Memory B cell (primary cell): Measurements from ENCODE around the gene CATSPERB.
A peak's percentile ranks its signal among the peaks of the same experiment; 100 is the strongest.

Source experiments
- ATAC-seq: fragments of 150-1000 bp; cut with Tn5 transposase; 2 replicates; pipeline ENCODE4 v1.10.0; 2021; ENCODE audit warnings: low read depth, mild to moderate bottlenecking, moderate library complexity
- DNase-seq, 2 donors: peaks; one replicate each; pipeline ENCODE4 v3.0.0; 2022; ENCODE audit warnings: low spot score in 2 of 2
- H3K27ac Mint-ChIP-seq: one replicate; pipeline ENCODE4 v1.8.0; 2022; ENCODE audit warnings: mild to moderate bottlenecking, moderate library complexity, mixed read lengths
- H3K27me3 Mint-ChIP-seq: one replicate; pipeline ENCODE4 v1.8.0; 2022; ENCODE audit warnings: mixed read lengths
- H3K36me3 Mint-ChIP-seq: one replicate; pipeline ENCODE4 v1.8.0; 2022; ENCODE audit warnings: mild to moderate bottlenecking, mixed read lengths
- H3K4me1 Mint-ChIP-seq: one replicate; pipeline ENCODE4 v1.8.0; 2022; ENCODE audit warnings: mixed read lengths
- H3K4me3 Mint-ChIP-seq: one replicate; pipeline ENCODE4 v1.8.0; 2022; ENCODE audit warnings: mild to moderate bottlenecking, moderate library complexity, mixed read lengths
- H3K9me3 Mint-ChIP-seq: one replicate; pipeline ENCODE4 v1.8.0; 2022; ENCODE audit warnings: mixed read lengths

Gene CATSPERB

GRCh38 chr14:91731986-91732385 lies at the start of gene CATSPERB:
CATSPERB (minus strand) TSS chr14:91732086; CDS start chr14:91729479, 2,607 bp downstream.
- H3K4me3 Mint-ChIP-seq: no peak within 1 kb of the TSS
- H3K9me3 Mint-ChIP-seq: no peaks in the 10 kb centered on the region
- no peak for ATAC-seq
- DNase-seq: no peak
- no peaks in the 10 kb centered on the region for H3K36me3 Mint-ChIP-seq
- H3K27me3 Mint-ChIP-seq: peaks cover 10% of the 10 kb centered on the region
- H3K27ac Mint-ChIP-seq: no peak within 1 kb of the TSS
- H3K4me1 Mint-ChIP-seq: peaks cover 2% of the 10 kb centered on the region

DNA sequence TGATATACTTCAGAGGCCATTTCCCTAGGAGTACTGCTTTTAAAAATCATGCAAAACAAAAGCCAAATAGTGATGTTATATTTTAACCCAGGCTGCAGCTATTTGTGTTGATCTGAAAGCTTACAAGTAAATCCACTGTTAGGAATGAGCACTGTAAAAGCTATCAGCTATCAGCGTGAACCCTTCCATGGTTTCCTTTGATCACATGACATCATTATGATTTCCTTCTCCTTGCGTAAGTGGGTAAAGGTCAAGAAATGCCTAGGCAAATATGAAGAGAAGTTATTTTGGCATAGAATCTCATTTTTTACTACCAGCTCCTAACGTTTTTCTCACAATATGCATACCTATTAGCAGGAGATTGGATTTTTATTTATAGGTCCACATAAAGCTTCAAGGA lies 48.6 kb upstream of the CATSPERB start:
- ATAC-seq: no peak
- H3K9me3 Mint-ChIP-seq: no peaks in the 10 kb centered on the region
- DNase-seq: no peak
- no peak overlapping the region for H3K27ac Mint-ChIP-seq
- H3K4me1 Mint-ChIP-seq: peaks cover 3% of the 10 kb centered on the region
- H3K27me3 Mint-ChIP-seq: no peaks in the 10 kb centered on the region
- H3K4me3 Mint-ChIP-seq: no peak overlapping the region
- peaks cover 3% of the 10 kb centered on the region for H3K36me3 Mint-ChIP-seq

GRCh38 chr14:91778217-91778616 lies 46.3 kb upstream of the CATSPERB start:
- H3K36me3 Mint-ChIP-seq: peaks cover 3% of the 10 kb centered on the region
- no peak for DNase-seq
- no peaks in the 10 kb centered on the region for H3K27me3 Mint-ChIP-seq
- no peak overlapping the region for H3K27ac Mint-ChIP-seq
- ATAC-seq: no peak
- H3K4me3 Mint-ChIP-seq: no peak overlapping the region
- H3K4me1 Mint-ChIP-seq: peaks cover 16% of the 10 kb centered on the region
- no peaks in the 10 kb centered on the region for H3K9me3 Mint-ChIP-seq

DNA sequence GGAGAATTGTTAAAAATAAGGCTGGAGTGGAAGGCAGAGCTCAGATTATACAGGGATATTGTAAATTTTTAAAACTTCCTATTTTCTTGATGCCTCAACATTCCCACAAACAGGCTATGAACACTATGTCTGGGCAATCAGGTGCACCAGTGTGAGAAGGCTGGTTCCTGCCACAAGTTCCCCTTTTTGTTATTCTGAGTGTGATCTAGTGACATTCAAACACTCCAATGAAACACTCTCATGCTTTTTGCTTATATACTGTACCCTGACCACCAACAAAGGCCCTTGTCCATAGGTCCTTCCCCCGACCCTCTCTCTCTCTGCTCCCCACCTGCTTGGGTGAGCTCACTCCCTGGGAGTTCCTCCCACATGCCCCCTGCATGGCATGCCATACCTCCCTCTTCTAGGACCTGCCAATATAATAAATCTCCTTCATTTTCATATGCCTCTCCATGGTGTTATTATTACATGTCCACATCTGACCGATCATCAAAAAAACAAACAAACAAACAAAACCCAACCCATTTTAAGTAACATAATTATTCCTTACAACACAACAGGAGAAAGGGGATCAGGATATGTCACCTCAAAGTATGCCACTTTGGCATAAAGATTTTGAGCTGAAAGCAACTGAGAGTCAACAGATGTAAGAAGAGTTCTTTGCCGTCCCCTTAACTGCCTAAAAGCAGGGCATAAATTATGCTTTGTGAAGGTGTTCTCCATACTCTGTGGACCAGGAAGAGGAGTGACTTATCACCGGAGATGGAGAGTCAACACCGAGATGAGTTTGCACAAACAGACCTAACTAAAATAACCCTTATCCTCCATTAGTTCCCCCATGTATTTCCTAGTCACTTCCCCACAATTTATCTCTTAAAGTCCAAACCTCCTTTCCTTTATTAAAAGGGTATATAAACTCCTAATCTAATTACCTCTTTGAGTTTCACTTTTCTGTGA lies 42.5 kb upstream of the CATSPERB start:
- peak overlapping the region; percentile 43 for H3K4me3 Mint-ChIP-seq
- no peaks in the 10 kb centered on the region for H3K9me3 Mint-ChIP-seq
- DNase-seq (peak; percentile 13 to 26), ATAC-seq (peak; percentile 99)
- H3K4me1 Mint-ChIP-seq: peaks cover 16% of the 10 kb centered on the region
- H3K27ac Mint-ChIP-seq: peak overlapping the region; percentile 13
- H3K27me3 Mint-ChIP-seq: no peaks in the 10 kb centered on the region
- no peaks in the 10 kb centered on the region for H3K36me3 Mint-ChIP-seq

DNA sequence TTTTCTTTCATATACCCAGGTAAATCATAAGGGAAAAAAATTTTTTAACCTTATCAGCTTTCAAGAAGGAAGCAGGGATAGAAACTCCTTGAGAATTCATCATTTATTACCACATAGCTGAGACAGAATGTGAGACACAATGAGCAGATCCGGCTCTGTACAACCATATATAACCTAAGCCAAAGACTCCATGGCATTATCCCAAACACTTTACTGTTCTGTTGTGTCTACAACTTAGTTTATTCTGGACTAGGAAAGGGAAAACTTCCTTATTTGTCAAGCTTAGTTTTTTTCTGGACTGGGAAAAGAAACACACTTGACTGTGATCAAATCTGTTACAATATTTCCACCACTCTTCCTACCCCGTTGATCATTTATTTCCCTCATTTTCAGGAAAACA lies 38.3 kb upstream of the CATSPERB start:
- no peak overlapping the region for H3K4me3 Mint-ChIP-seq
- peaks cover 14% of the 10 kb centered on the region for H3K4me1 Mint-ChIP-seq
- DNase-seq (no peak), ATAC-seq (no peak)
- no peak overlapping the region for H3K27ac Mint-ChIP-seq
- H3K36me3 Mint-ChIP-seq: no peaks in the 10 kb centered on the region
- H3K27me3 Mint-ChIP-seq: no peaks in the 10 kb centered on the region
- no peaks in the 10 kb centered on the region for H3K9me3 Mint-ChIP-seq

DNA sequence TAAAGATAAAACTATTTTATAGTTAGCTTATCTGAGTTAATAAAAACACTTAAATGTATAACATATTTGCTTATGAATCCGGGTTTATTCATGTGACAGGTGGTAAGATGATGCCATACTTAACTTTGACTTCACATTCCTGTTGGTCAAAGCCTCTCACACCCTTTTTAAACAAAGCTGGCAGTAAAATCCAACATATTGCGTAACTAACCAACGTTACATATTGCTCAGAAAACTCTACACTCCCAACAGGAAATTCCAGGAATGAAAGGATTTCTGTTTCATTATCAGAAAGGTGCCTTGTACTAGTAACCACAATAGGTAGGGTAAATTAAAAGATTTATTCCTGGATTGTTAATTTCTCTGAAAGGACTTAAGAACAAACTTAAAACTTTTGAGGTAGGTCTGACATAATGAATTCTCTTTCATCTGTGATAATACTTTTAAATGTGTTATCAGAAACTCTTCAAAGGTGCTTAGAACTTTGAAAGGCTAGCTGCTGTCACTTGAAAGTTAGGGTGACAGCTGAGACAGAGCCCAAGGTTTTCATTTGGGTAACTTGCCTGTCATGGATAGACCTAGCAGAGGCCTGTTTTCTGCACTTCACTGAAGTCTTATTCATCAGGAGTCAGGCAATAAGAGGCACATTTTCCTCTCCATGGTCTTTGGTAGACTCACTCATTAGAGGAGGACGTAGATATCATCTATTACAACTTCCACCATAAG lies 23.8 kb upstream of the CATSPERB start:
- Mint-ChIP-seq H3K36me3 (peaks cover 3% of the 10 kb centered on the region), H3K27me3 (peaks cover 17% of the 10 kb centered on the region), H3K9me3 (no peaks in the 10 kb centered on the region), H3K4me3 (no peak overlapping the region), H3K27ac (no peak overlapping the region), H3K4me1 (no peaks in the 10 kb centered on the region)
- DNase-seq (no peak), ATAC-seq (no peak)

GRCh38 chr14:91754819-91755218 lies 22.9 kb upstream of the CATSPERB start:
- ATAC-seq (no peak), DNase-seq (no peak)
- no peaks in the 10 kb centered on the region for H3K9me3 Mint-ChIP-seq
- H3K27ac Mint-ChIP-seq: no peak overlapping the region
- H3K4me1 Mint-ChIP-seq: no peaks in the 10 kb centered on the region
- H3K27me3 Mint-ChIP-seq: peaks cover 21% of the 10 kb centered on the region
- no peak overlapping the region for H3K4me3 Mint-ChIP-seq
- H3K36me3 Mint-ChIP-seq: no peaks in the 10 kb centered on the region

- H3K27me3 Mint-ChIP-seq: peaks cover 23% of the 10 kb centered on the region
- no peak for ATAC-seq
- DNase-seq: no peak
- H3K9me3 Mint-ChIP-seq: no peaks in the 10 kb centered on the region
- no peak overlapping the region for H3K4me3 Mint-ChIP-seq
- H3K36me3 Mint-ChIP-seq: no peaks in the 10 kb centered on the region
- H3K27ac Mint-ChIP-seq: no peak overlapping the region
- no peaks in the 10 kb centered on the region for H3K4me1 Mint-ChIP-seq
These were observed 22.3 kb upstream of the CATSPERB start for GRCh38 chr14:91754185-91754584.

GRCh38 chr14:91753501-91754128 lies 21.7 kb upstream of the CATSPERB start:
- DNase-seq (no peak), ATAC-seq (no peak)
- H3K4me1 Mint-ChIP-seq: no peaks in the 10 kb centered on the region
- H3K27ac Mint-ChIP-seq: no peak overlapping the region
- no peak overlapping the region for H3K4me3 Mint-ChIP-seq
- no peaks in the 10 kb centered on the region for H3K36me3 Mint-ChIP-seq
- H3K9me3 Mint-ChIP-seq: no peaks in the 10 kb centered on the region
- peaks cover 23% of the 10 kb centered on the region for H3K27me3 Mint-ChIP-seq

DNA sequence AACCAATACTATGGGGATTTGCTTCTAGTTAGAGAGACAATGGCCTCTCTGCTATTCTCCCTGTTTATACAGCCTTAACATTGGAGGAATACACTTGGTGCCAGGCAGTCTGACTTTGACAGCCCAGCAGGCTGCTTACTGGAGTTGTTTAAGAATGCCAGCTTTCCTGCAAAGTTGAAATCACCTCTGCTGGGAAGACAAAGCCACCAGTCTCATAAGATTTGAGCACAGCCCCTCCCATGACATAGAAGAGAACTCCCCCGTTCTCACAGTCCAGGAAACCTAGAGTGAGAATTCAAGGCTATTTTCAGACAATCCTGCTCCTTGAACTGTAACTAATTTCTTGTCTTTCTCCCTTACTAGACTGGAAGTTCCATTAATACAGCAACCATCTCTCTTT lies 21.1 kb upstream of the CATSPERB start:
- DNase-seq (no peak), ATAC-seq (no peak)
- Mint-ChIP-seq H3K9me3 (no peaks in the 10 kb centered on the region), H3K27ac (no peak overlapping the region), H3K4me1 (no peaks in the 10 kb centered on the region), H3K27me3 (peaks cover 23% of the 10 kb centered on the region), H3K4me3 (no peak overlapping the region), H3K36me3 (no peaks in the 10 kb centered on the region)

GRCh38 chr14:91751719-91752118 lies 19.8 kb upstream of the CATSPERB start:
- H3K9me3 Mint-ChIP-seq: no peaks in the 10 kb centered on the region
- DNase-seq: no peak
- ATAC-seq: no peak
- H3K4me1 Mint-ChIP-seq: no peaks in the 10 kb centered on the region
- H3K27me3 Mint-ChIP-seq: peaks cover 23% of the 10 kb centered on the region
- no peak overlapping the region for H3K4me3 Mint-ChIP-seq
- H3K36me3 Mint-ChIP-seq: no peaks in the 10 kb centered on the region
- H3K27ac Mint-ChIP-seq: no peak overlapping the region

GRCh38 chr14:91750634-91751198 lies 18.8 kb upstream of the CATSPERB start:
- Mint-ChIP-seq H3K27me3 (peaks cover 23% of the 10 kb centered on the region), H3K36me3 (no peaks in the 10 kb centered on the region), H3K4me3 (no peak overlapping the region), H3K27ac (no peak overlapping the region), H3K4me1 (no peaks in the 10 kb centered on the region), H3K9me3 (no peaks in the 10 kb centered on the region)
- DNase-seq (no peak), ATAC-seq (no peak)

DNA sequence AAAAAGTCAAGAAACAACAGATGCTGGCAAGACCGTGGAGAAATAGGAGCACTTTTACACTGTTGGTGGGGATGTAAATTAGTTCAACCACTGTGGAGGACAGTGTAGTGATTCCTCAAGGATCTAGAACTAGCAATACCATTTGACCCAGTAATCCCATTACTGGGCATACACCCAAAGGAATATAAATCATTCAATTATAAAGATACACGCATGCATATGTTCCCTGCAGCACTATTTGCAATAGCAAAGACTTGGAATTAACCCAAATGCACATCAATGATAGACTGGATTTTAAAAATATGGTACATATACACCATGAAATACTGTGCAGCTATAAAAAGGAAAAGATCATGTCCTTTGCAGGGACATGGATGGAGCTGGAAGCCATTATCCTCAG lies 18.0 kb upstream of the CATSPERB start:
- Mint-ChIP-seq H3K27me3 (peaks cover 20% of the 10 kb centered on the region), H3K4me1 (no peaks in the 10 kb centered on the region), H3K36me3 (no peaks in the 10 kb centered on the region), H3K4me3 (no peak overlapping the region), H3K9me3 (no peaks in the 10 kb centered on the region), H3K27ac (no peak overlapping the region)
- DNase-seq (no peak), ATAC-seq (no peak)

GRCh38 chr14:91748049-91748448 lies 16.2 kb upstream of the CATSPERB start:
- no peak overlapping the region for H3K27ac Mint-ChIP-seq
- H3K9me3 Mint-ChIP-seq: no peaks in the 10 kb centered on the region
- H3K4me1 Mint-ChIP-seq: no peaks in the 10 kb centered on the region
- no peak overlapping the region for H3K4me3 Mint-ChIP-seq
- peaks cover 15% of the 10 kb centered on the region for H3K27me3 Mint-ChIP-seq
- ATAC-seq (no peak), DNase-seq (no peak)
- no peaks in the 10 kb centered on the region for H3K36me3 Mint-ChIP-seq
